GM21576 (cell line): ENCODE results near the gene HDLBP.
A peak's percentile ranks its signal among the peaks of the same experiment; 100 is the strongest.

Experiments
- ATAC-seq: cut with Tn5 transposase; IDR thresholded peaks from one replicate; pipeline ENCODE4 v1.9.1; 2021; ENCODE audit warnings: mild to moderate bottlenecking, moderate library complexity; ENCODE audit not compliant: unreplicated experiment

Gene HDLBP

GRCh38 chr2:241229563-241230401 lies 85.7 kb downstream of the HDLBP start:
- no peak for ATAC-seq

GRCh38 chr2:241228860-241229516 lies 86.5 kb downstream of the HDLBP start:
- no peak for ATAC-seq

GRCh38 chr2:241228081-241228859 lies 87.2 kb downstream of the HDLBP start:
- ATAC-seq = no peak

- no peak for ATAC-seq
Measured at GRCh38 chr2:241227594-241227993, 87.9 kb downstream of the HDLBP start.

GRCh38 chr2:241226723-241227572 lies 88.5 kb downstream of the HDLBP start:
- no peak for ATAC-seq

- no peak for ATAC-seq
Measured at GRCh38 chr2:241225983-241226382, 89.5 kb downstream of the HDLBP start.

- ATAC-seq = no peak
Measured at GRCh38 chr2:241225545-241225944, 89.9 kb downstream of the HDLBP start.

- no peak for ATAC-seq
Measured at GRCh38 chr2:241224851-241225438, 90.5 kb downstream of the HDLBP start.

GRCh38 chr2:241224018-241224850 lies 91.2 kb downstream of the HDLBP start:
- no peak for ATAC-seq

GRCh38 chr2:241223211-241224017 lies 92.1 kb downstream of the HDLBP start:
- no peak for ATAC-seq

GRCh38 chr2:241219856-241220356 lies 95.6 kb downstream of the HDLBP start:
- no peak for ATAC-seq

GRCh38 chr2:241219030-241219382 lies 96.5 kb downstream of the HDLBP start:
- no peak for ATAC-seq

GRCh38 chr2:241218131-241219029 lies 97.1 kb downstream of the HDLBP start:
- ATAC-seq = no peak

GRCh38 chr2:241217320-241218031 lies 98.0 kb downstream of the HDLBP start:
- peak; percentile 56 for ATAC-seq

- no peak for ATAC-seq
Measured at GRCh38 chr2:241216211-241216761, 99.2 kb downstream of the HDLBP start.

- no peak for ATAC-seq
Measured at GRCh38 chr2:241215421-241215820, 100.1 kb downstream of the HDLBP start.
